ENCODE data around the gene CCBE1.

DNA sequence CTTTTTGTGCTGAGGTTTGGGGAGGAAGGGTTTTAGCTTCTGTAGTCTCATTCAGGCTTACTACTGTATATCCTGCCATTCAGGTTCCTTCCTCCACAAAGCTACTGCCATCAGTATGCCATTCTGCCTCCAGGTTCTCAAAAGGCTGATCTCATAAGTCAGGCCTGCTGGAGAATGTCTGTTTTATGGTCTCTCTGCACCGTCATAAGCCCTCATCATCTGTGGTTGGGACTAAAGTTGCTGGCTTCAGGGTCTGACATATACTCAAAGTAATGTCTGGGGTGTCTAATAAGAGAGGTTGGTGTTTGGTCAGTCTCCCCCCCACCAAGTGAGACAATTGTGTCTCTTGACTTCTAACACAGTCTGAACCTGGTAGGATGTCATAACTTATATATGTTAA is 36.2 kb upstream of the CCBE1 start:
- TF ChIP-seq, protein P1, sequence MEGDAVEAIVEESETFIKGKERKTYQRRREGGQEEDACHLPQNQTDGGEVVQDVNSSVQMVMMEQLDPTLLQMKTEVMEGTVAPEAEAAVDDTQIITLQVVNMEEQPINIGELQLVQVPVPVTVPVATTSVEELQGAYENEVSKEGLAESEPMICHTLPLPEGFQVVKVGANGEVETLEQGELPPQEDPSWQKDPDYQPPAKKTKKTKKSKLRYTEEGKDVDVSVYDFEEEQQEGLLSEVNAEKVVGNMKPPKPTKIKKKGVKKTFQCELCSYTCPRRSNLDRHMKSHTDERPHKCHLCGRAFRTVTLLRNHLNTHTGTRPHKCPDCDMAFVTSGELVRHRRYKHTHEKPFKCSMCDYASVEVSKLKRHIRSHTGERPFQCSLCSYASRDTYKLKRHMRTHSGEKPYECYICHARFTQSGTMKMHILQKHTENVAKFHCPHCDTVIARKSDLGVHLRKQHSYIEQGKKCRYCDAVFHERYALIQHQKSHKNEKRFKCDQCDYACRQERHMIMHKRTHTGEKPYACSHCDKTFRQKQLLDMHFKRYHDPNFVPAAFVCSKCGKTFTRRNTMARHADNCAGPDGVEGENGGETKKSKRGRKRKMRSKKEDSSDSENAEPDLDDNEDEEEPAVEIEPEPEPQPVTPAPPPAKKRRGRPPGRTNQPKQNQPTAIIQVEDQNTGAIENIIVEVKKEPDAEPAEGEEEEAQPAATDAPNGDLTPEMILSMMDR (IDR thresholded peaks at IDR 0.05): no peak
- TF ChIP-seq POLR2A (IDR thresholded peaks at IDR 0.05): no peak

All from adrenal gland (tissue), 5 donors.